A549 treated with CpdA at 1 μM for 4 hours (cell line): ENCODE data around the gene KITLG. TPM values are rescaled to one million over a fixed set of nuclear protein-coding genes. Genes with fewer than 3 reads are reported as not detected.

Source experiments
- total RNA-seq: library from RNA; stranded (reverse); fragments of 200-300 nt; extraction: Qiagen RNA extraction; gene quantifications from 5 replicates; pipeline ENCODE4 v1.2.3, GENCODE V29; 2022; ENCODE audit warnings: low read depth

Gene KITLG
- 8.9 to 13.8 TPM (median 10.7 TPM) in 5 replicates for total RNA-seq

DNA sequence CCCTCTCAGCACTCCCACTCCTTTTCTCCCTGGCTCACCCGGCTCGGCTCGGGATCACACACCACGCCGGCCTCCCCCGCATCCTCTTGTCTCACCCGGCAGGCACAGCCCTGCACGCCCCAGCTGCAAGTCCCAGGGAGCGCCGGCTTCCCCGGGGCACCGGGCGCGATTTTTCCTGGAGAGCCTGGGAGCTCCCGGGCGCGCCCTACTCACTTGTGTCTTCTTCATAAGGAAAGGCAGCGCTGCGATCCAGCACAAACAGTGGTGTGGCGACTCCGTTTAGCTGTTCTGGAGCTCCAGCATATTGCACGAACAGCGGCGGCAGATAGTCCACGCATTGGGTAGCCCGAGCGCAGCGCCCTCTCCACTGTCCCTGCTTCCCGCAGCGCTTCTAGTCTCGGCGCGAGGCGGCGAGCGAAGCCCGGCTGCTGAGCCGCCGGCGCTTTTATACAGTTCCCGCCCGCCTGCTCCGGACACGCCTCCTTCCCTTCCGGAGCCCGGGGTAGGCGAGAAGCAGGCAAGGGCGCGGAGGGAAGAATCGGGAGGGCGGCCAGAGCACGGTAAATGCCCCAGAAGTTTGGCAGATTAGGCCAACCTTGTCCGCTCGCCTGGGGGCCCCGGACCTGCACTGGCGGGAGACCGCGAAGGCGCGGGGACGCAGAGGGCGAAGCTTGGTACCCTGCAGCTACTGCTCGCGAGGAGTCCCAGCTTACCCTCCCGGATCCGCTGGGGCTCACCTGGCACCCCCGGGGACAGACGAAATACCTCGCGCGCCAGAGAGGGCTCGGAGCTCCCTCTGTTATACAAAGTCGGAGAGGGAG, at the start of gene KITLG:
TSS of gene KITLG (minus strand) at position 421 of the 821 bp plus-strand sequence. CDS start at position 228, 193 bp downstream.

